ENCODE measurements around the gene PIRT. TPM values are rescaled to one million over a fixed set of nuclear protein-coding genes. Genes with fewer than 3 reads are reported as not detected.

Gene PIRT
- total RNA-seq, 6 experiments from 2014 or later: not detected

DNA sequence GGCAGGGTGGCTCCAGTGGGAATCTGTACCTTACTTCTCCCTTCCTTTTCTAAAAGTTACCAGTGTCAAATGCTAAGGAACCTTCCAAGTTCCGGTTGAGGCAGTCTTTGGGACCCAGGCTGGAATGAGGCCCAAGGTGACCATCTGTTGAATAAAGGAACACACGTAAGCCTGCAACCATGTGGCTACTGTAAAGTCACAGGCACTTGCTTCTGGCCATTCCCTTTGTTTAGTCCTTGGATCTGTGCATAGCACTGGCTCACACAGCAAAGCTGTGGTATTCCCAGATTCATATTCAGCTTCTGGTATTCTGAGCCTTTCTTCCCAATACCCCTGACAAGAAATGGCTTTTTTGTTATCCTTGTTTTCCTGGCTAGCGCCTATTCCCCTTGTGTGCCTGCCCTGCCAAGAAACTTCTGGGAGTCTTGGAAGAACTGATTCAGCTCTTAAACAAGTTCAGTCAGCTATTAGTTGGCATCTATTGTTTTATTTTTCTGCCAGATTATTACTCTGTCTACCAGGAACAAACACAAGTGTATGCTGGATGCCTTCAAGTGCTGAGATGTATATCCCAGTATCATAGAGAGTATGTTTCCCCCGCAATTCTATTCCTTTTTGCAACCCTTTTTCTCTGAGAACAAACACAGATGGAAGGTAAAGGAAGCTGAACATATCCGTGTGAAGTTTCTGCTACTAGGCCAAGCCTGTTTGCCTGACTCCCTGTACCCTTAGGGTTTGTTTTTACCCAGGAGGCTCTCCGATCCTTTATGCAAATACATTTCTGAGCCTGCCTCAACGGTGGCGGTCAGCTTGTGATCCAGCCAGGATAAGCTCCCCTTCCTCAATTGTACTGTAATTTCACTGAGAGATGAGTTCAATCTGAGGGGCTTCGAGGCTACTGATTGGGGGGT lies 47.1 kb downstream of the PIRT start:
- Mint-ChIP-seq H3K36me3 (ENCODE audit: low read depth) (no peaks in the 10 kb centered on the region), H3K4me3 (no peak overlapping the region), H3K9me3 (no peaks in the 10 kb centered on the region; the same call in 1 of the 2 replicates), H3K4me1 (ENCODE audit: low read depth) (no peaks in the 10 kb centered on the region), H3K27ac (no peak overlapping the region), H3K27me3 (ENCODE audit: insufficient read depth) (peaks cover 4% of the 10 kb centered on the region)
- DNase-seq: no peak
- TF ChIP-seq, protein P1, sequence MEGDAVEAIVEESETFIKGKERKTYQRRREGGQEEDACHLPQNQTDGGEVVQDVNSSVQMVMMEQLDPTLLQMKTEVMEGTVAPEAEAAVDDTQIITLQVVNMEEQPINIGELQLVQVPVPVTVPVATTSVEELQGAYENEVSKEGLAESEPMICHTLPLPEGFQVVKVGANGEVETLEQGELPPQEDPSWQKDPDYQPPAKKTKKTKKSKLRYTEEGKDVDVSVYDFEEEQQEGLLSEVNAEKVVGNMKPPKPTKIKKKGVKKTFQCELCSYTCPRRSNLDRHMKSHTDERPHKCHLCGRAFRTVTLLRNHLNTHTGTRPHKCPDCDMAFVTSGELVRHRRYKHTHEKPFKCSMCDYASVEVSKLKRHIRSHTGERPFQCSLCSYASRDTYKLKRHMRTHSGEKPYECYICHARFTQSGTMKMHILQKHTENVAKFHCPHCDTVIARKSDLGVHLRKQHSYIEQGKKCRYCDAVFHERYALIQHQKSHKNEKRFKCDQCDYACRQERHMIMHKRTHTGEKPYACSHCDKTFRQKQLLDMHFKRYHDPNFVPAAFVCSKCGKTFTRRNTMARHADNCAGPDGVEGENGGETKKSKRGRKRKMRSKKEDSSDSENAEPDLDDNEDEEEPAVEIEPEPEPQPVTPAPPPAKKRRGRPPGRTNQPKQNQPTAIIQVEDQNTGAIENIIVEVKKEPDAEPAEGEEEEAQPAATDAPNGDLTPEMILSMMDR (IDR thresholded peaks at IDR 0.05): no peak

DNA sequence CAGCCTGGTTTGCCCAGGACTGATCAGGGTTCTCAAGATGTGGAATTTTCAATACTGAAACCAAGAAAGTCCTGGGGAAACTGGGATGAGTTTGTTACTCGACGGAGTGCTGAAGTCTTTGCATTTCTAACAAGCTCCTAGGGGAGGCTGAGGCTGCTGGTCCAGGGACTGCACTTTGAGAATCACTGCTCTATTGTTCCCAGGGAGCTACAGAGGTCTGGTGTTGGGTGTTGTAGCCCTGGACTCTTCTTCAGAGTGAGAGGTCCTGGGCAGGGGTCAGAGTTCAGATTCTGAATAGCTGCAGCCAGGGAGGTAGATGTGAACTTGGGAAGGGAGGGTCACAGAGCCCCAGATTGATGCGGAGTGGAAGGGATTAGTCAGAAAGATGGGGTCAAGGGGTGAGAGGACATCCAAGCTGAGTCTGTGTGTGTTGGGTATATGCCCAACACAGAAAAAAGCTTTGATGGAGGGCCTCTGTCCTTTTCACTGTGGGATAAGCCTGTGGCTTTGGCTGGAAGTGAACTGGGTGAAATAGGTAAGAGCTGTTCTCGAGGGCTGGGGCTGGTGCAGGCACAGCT lies 48.1 kb downstream of the PIRT start:
- Mint-ChIP-seq H3K9me3 (no peaks in the 10 kb centered on the region; the same call in 1 of the 2 replicates), H3K4me3 (no peak overlapping the region), H3K27me3 (ENCODE audit: insufficient read depth) (peaks cover 4% of the 10 kb centered on the region), H3K27ac (no peak overlapping the region), H3K4me1 (ENCODE audit: low read depth) (no peaks in the 10 kb centered on the region), H3K36me3 (ENCODE audit: low read depth) (no peaks in the 10 kb centered on the region)
- TF ChIP-seq, protein P1 (IDR thresholded peaks at IDR 0.05): no peak
- DNase-seq: no peak

DNA sequence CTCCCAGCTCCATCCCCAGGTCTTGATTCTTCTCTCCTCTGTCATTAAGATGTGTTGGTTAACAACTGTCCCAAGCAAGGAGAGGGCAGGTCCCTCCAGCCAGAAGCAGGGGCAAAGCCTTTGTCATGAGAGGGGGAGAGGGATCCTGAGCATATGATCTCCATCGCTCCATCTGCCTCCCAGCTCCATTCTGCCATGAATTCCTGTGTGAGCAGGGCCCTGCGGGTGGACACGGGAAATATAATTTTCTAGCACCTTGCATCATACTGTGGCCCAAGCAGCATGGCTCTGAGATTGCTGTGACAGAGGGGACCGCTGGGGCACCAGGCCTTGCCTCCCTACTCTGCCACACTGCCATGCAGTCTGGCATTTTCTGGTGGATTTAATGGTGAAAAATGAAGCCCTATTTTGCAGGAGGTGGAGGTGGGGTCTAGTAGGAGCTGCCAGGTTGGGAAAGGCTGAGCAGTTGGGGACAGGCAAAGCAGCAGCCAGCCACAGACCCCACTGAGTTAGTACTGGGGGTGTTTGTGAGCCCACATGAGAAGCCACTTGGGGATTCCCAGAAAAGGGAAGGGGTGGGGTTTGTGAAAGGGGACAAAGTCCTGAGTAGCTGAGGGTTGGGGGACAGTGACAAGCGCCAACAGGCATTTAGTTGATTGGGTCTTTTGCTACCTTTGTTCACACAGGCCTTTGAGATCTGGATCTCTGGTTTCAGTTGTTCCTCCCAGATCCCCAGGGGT lies 50.4 kb downstream of the PIRT start:
- no peak overlapping the region for H3K4me3 Mint-ChIP-seq
- peaks cover 2% of the 10 kb centered on the region for H3K27me3 Mint-ChIP-seq (ENCODE audit: insufficient read depth)
- H3K9me3 Mint-ChIP-seq: peaks cover 4% of the 10 kb centered on the region; the same call in 1 of the 2 replicates
- no peaks in the 10 kb centered on the region for H3K36me3 Mint-ChIP-seq (ENCODE audit: low read depth)
- no peak overlapping the region for H3K27ac Mint-ChIP-seq
- no peaks in the 10 kb centered on the region for H3K4me1 Mint-ChIP-seq (ENCODE audit: low read depth)
- TF ChIP-seq, protein P1 (IDR thresholded peaks at IDR 0.05): no peak
- DNase-seq: no peak

DNA sequence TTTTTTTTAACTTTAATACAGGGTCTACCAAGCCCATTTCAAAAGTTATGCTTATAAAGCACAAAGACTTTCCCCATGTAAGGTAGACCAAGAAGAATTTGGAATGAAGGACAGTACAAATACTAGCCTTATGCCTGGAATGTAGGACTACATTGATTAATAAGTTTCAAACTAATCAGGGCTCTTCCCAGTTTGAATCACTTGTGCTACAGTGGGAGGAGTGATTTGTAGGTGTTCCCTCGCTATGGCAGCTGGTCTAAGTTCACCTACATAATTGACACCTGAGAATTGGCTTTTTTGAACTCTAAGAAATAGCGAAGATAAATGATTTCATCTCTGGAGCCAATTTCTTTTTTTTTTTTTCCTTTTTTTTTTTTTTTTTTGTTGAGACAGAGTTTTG lies 52.6 kb downstream of the PIRT start:
- no peak overlapping the region for H3K27ac Mint-ChIP-seq
- H3K27me3 Mint-ChIP-seq (ENCODE audit: insufficient read depth): peaks cover 2% of the 10 kb centered on the region
- H3K36me3 Mint-ChIP-seq (ENCODE audit: low read depth): no peaks in the 10 kb centered on the region
- TF ChIP-seq, protein P1 (IDR thresholded peaks at IDR 0.05): no peak
- no peaks in the 10 kb centered on the region for H3K4me1 Mint-ChIP-seq (ENCODE audit: low read depth)
- H3K4me3 Mint-ChIP-seq: no peak overlapping the region
- H3K9me3 Mint-ChIP-seq: peaks cover 4% of the 10 kb centered on the region; the same call in 1 of the 2 replicates
- no peak for DNase-seq

DNA sequence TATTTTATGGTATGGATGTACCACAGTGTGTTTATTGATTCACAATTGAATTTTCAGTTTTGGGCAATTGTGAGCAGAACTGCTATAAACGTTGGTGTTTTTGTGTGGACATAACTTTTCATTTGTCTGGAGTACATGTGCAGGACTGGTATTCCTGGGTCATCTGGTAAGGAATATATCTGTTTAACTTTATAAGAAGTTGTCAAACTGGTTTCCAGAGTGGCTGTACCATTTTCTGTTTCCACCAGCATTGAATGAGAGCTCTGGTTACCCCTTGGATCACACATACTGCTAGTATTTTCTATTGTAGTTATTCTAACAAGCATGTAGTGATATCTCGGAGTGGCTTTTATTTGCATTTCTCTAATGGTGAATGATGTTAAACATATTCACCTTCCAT lies 58.3 kb downstream of the PIRT start:
- Mint-ChIP-seq H3K4me1 (ENCODE audit: low read depth) (no peaks in the 10 kb centered on the region), H3K36me3 (ENCODE audit: low read depth) (no peaks in the 10 kb centered on the region), H3K9me3 (peaks cover 11% of the 10 kb centered on the region; the same call in 1 of the 2 replicates), H3K27me3 (ENCODE audit: insufficient read depth) (no peaks in the 10 kb centered on the region; the same call in 1 of the 2 replicates), H3K27ac (no peak overlapping the region), H3K4me3 (no peak overlapping the region)
- DNase-seq: no peak
- TF ChIP-seq, protein P1 (IDR thresholded peaks at IDR 0.05): no peak

Measured in HFFc6 (cell line).